ENCODE measurements around the gene AZU1. TPM values are rescaled to one million over a fixed set of nuclear protein-coding genes. Genes with fewer than 3 reads are reported as not detected.

Gene AZU1
- total RNA-seq, 4 donors from 2014 or later: 0.40 TPM; not detected in 3

DNA sequence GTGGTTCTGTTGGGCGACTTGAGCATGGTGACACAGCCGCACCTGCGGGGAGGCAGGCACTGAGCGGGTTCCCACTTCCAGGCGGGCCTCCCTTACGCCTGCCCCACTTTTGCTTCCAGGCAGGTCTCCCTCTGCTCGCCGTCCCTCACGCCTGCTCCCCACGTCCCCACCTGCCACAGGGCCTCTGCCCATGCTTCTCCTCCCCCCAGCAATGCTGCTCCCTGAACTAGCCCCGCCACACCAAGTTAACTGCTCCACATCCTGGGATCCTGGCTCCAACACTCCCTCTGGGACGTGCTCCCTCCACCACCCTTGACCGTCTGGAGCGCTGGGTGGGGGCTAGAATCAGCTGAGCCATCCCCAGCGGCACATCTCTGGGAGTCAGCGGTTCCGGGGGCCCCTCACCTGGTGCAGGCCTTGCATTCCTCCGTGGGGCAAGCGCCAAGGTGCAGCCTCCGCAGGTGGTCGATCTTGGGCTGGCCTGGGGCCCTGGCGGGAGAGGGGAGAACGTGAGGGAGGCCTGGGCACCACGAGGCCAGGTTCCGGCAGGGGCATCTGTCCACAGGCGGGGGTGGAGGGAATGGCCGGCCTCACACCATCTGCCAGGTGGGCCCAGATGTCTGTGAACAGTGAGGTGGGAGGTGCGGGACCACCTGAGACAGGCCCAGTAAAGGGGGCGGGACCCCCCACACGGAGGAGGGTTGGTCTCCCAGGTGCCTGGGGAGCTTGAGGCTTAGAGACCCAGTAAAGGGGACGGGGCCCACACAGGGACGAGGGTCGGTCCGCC, 41.0 kb downstream of the AZU1 start:
- H3K4me1 ChIP-seq: peaks cover 0 to 49% (median 6%) of the 10 kb centered on the region in 3 donors
- TF ChIP-seq EP300 (IDR thresholded peaks at IDR 0.05) (no peak), POLR2A (IDR thresholded peaks at IDR 0.05) (no peak), CTCF (IDR thresholded peaks at IDR 0.05) (no peak), POLR2AphosphoS5 (IDR thresholded peaks at IDR 0.05) (no peak)
- H3K4me3 ChIP-seq: no peak overlapping the region
- peak; percentile 2 for ATAC-seq
- 93 to 97% methylated on average over 11 to 14 of the region's 34 CpGs for WGBS, 2 donors (ENCODE audit: low coverage in 1 of 2)
- H3K36me3 ChIP-seq: peaks cover 0 to 56% of the 10 kb centered on the region in 2 donors
- H3K27ac ChIP-seq: peak overlapping the region; percentile 47 to 84 (median 79)
- no peaks in the 10 kb centered on the region for H3K27me3 ChIP-seq
- H3K9me3 ChIP-seq: no peaks in the 10 kb centered on the region

DNA sequence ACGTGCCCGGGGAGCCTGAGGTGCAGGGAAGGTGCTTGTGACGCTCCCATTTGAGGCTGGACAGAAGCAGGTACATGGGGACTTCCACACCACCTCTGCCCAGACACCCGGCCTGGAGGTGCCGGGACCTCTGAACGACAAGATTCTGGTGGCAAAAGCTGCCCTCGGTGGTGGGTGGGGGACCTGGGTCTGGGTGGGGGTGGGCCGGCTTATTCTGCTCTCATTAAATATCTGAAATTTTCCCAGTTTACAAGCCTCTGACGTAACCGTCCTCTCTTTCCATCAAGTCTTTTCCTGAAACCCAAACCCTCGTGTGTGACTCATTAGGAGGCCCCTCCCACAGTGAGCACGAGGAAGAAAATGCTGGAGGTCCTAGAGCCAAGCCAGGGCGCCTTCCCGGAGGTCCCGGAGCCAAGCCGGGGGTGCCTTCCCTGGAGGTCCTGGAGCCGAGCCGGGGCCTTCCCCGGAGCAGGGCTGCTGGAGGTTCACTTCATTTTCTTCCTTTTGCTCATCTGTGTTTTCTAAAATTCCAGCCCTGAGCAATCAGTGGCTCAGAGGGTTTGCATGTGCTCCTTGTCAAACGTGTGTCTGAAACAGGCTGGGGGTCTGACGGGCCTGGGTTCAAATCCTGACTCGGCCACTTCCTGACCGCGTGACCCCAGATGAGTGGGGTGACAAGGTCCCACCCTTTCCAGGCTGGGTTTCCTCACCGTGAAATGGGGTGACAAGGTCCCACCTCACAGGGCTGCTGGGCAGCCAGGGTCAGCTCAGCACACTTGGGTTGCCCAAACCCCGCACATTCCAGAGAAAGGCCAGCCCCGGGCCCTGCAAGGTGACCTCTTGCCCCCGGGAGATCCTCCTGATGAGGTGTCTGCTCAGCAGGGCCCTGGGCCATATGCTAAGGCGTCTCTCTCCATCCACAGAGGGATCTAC, 41.9 kb downstream of the AZU1 start:
- no peak overlapping the region for H3K4me3 ChIP-seq
- peaks cover 0 to 64% of the 10 kb centered on the region in 2 donors for H3K36me3 ChIP-seq
- peaks cover 0 to 42% (median 6%) of the 10 kb centered on the region in 3 donors for H3K4me1 ChIP-seq
- peak; percentile 87 for ATAC-seq
- H3K9me3 ChIP-seq: no peaks in the 10 kb centered on the region
- no peaks in the 10 kb centered on the region for H3K27me3 ChIP-seq
- peak overlapping the region; percentile 47 to 84 (median 79) for H3K27ac ChIP-seq
- TF ChIP-seq POLR2AphosphoS5 (IDR thresholded peaks at IDR 0.05) (peak; percentile 65), POLR2A (IDR thresholded peaks at IDR 0.05) (no peak)
- 46 to 56% methylated on average over 5 to 7 of the region's 29 CpGs for WGBS, 2 donors (ENCODE audit: low coverage in 1 of 2)

DNA sequence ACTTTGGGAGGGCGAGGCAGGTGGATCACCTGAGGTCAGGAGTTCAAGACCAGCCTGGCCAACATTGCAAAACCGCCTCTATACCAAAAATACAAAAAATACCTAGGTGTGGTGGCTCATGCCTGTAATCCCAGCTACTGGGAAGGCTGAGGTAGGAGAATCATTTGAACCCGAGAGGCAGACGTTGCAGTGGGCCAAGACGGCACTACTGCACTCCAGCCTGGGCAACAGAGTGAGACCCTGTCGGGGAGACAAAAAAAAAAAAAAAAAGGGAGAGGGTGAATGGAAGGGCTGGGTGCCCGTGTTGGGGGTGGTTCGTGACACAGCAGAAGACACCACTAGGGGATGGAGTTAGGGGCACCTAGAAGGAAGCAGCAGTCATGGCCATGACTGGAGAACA, 42.7 kb downstream of the AZU1 start:
- peak overlapping the region in 3 of 4 donors; percentile 78 to 84 (median 80) for H3K27ac ChIP-seq
- 70 to 80% methylated on average over 1 to 2 of the region's 8 CpGs for WGBS, 2 donors (ENCODE audit: low coverage in 1 of 2)
- no peak for ATAC-seq
- peaks cover 0 to 42% (median 6%) of the 10 kb centered on the region in 3 donors for H3K4me1 ChIP-seq
- H3K9me3 ChIP-seq: no peaks in the 10 kb centered on the region
- TF ChIP-seq CTCF (IDR thresholded peaks at IDR 0.05) (no peak), POLR2AphosphoS5 (IDR thresholded peaks at IDR 0.05) (no peak), EP300 (IDR thresholded peaks at IDR 0.05) (no peak), POLR2A (IDR thresholded peaks at IDR 0.05) (no peak)
- H3K36me3 ChIP-seq: peaks cover 0 to 72% of the 10 kb centered on the region in 2 donors
- no peak overlapping the region for H3K4me3 ChIP-seq
- no peaks in the 10 kb centered on the region for H3K27me3 ChIP-seq

DNA sequence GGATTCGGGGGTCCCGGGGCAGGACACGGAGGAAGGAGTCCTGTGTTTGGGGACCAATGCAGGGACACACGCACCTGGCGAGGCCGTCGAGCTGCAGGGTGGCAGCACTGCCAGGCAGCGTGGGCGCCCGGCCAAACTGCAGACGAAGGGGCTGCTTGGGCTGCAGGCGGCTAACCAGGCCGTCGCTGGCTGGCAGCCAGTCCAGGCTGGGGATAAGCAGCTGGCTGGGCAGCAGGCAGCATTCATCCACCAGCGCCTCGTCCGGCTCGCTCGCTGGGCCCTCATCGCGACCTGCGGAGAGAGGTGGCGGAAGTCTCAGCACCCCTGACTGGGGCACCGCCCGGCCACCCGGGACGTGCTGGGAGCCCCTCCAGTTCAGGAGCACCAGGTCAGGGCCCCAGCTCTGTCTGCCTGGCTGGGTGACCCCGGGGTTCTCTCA, 43.3 kb downstream of the AZU1 start:
- Histone ChIP-seq H3K4me1 (peaks cover 0 to 42% (median 6%) of the 10 kb centered on the region in 3 donors), H3K9me3 (no peaks in the 10 kb centered on the region), H3K27ac (peak overlapping the region in 3 of 4 donors; percentile 18 to 84 (median 39)), H3K4me3 (no peak overlapping the region), H3K27me3 (no peaks in the 10 kb centered on the region), H3K36me3 (peaks cover 0 to 79% of the 10 kb centered on the region in 2 donors)
- no peak for ATAC-seq
- no peak for TF ChIP-seq CTCF (IDR thresholded peaks at IDR 0.05)
- TF ChIP-seq EP300 (IDR thresholded peaks at IDR 0.05): no peak
- TF ChIP-seq POLR2AphosphoS5 (IDR thresholded peaks at IDR 0.05): peak; percentile 37
- no peak for TF ChIP-seq POLR2A (IDR thresholded peaks at IDR 0.05)
- no CpG with 5 or more reads among the region's 28 CpGs for WGBS, 2 donors (ENCODE audit: low coverage in 1 of 2)

Measured in gastroesophageal sphincter (tissue), 4 donors.